Lower leg skin (tissue), 4 donors: Measurements from ENCODE around the gene MFNG. TPM values are rescaled to one million over a fixed set of nuclear protein-coding genes. Genes with fewer than 3 reads are reported as not detected.

Experiments
- DNase-seq, 2 donors: peaks; one replicate each; pipeline ENCODE4 v3.0.0-alpha.2; 2019; ENCODE audit warnings: low spot score in 2 of 2
- H3K4me3 ChIP-seq: fragments of 200-600 bp; sonication (generic); 2 replicates; pipeline ENCODE4 v1.5.1; 2017; ENCODE audit warnings: mild to moderate bottlenecking, low read depth; ENCODE audit not compliant: poor library complexity, severe bottlenecking
- CTCF ChIP-seq, 3 donors: fragments of 450-650 bp; IDR thresholded peaks; one replicate each; pipeline ENCODE4 v1.5.1; 2016; ENCODE audit warnings: antibody characterized with exemption in 3 of 3, mild to moderate bottlenecking in 3 of 3, moderate library complexity in 2 of 3
- POLR2A ChIP-seq, 2 donors: fragments of 450-650 bp; IDR thresholded peaks; one replicate each; pipeline ENCODE4 v1.6.1; 2016 to 2017; ENCODE audit warnings: antibody characterized with exemption in 2 of 2, mild to moderate bottlenecking in 1 of 2, moderate library complexity in 1 of 2
- WGBS, 2 donors: methylation state at CpG; one replicate each; pipeline ENCODE4 v1.1.5; 2018; 5-methylcytosine and 5-hydroxymethylcytosine counted together
- intact Hi-C: fragments of 100-400 bp; cut with DNase I; formaldehyde crosslinking; loops from one replicate; pipeline ENCODE4 v1.15.0; 2023; ENCODE audit warnings: low total_unique reads
- total RNA-seq, 4 donors: library from RNA; depleted of rRNA; stranded (reverse); fragments of >200 nt; gene quantifications; one replicate each; pipeline ENCODE4 v1.1.0, GENCODE V29; 2016

MFNG gene
- total RNA-seq, 4 donors from 2014 or later, result 5.7 to 13.0 (median 6.3) TPM

GRCh38 chr22:37508431-37508992, 22.3 kb upstream of the MFNG start:
- no peak for DNase-seq
- intact Hi-C loops, result no loop called here
- 47 to 53% methylated on average over 11 to 22 of the region's 22 CpGs for WGBS, 2 donors
- TF ChIP-seq POLR2A (IDR thresholded peaks at IDR 0.05) (no peak), CTCF (IDR thresholded peaks at IDR 0.05) (no peak)
- H3K4me3 ChIP-seq, result no peak overlapping the region

GRCh38 chr22:37507731-37508130, 21.5 kb upstream of the MFNG start:
- DNase-seq, result no peak
- H3K4me3 ChIP-seq, result no peak overlapping the region
- 95 to 99% methylated on average over 10 of the region's 10 CpGs for WGBS, 2 donors
- intact Hi-C loops, result no loop called here
- TF ChIP-seq CTCF (IDR thresholded peaks at IDR 0.05) (no peak), POLR2A (IDR thresholded peaks at IDR 0.05) (no peak)

- TF ChIP-seq CTCF (IDR thresholded peaks at IDR 0.05) (no peak), POLR2A (IDR thresholded peaks at IDR 0.05) (no peak)
- DNase-seq, result no peak
- 80 to 89% methylated on average over 14 of the region's 14 CpGs for WGBS, 2 donors
- intact Hi-C loops, result no loop called here
- H3K4me3 ChIP-seq, result no peak overlapping the region
Observed at GRCh38 chr22:37505989-37506388, 19.8 kb upstream of the MFNG start.

- no peak overlapping the region for H3K4me3 ChIP-seq
- 88 to 92% methylated on average over 4 of the region's 4 CpGs for WGBS, 2 donors
- intact Hi-C loops, result no loop called here
- no peak for TF ChIP-seq CTCF (IDR thresholded peaks at IDR 0.05)
- TF ChIP-seq POLR2A (IDR thresholded peaks at IDR 0.05), result no peak
- no peak for DNase-seq
Observed at GRCh38 chr22:37505565-37505964, 19.4 kb upstream of the MFNG start.

- DNase-seq, result no peak
- WGBS, 2 donors, result 88 to 90% methylated on average over 4 of the region's 4 CpGs
- intact Hi-C loops, result no loop called here
- TF ChIP-seq POLR2A (IDR thresholded peaks at IDR 0.05) (no peak), CTCF (IDR thresholded peaks at IDR 0.05) (no peak)
- H3K4me3 ChIP-seq, result no peak overlapping the region
Observed at GRCh38 chr22:37504964-37505363, 18.8 kb upstream of the MFNG start.

GRCh38 chr22:37503850-37504249, 17.7 kb upstream of the MFNG start:
- WGBS, 2 donors, result 58 to 68% methylated on average over 10 to 11 of the region's 11 CpGs

More at GRCh38 chr22:37503850-37504249, 17.7 kb upstream of the MFNG start:
- DNase-seq, result no peak
- no peak overlapping the region for H3K4me3 ChIP-seq
- TF ChIP-seq CTCF (IDR thresholded peaks at IDR 0.05), result no peak
- TF ChIP-seq POLR2A (IDR thresholded peaks at IDR 0.05), result no peak
- intact Hi-C loops, result no loop called here
